CD4-positive, alpha-beta T cell treated with Interferon alpha-2 for 1 hour (primary cell): ENCODE results near the gene RARG.

ENCODE experiments used
- DNase-seq, 2 donors: peaks; one replicate each; pipeline ENCODE4 v3.0.0-alpha.2; 2020 to 2022

The RARG gene

GRCh38 chr12:53231921-53232645 is at the start of gene RARG:
TSS of gene RARG (minus strand) at chr12:53232209. CDS start at chr12:53227545, 4,664 bp downstream.
- DNase-seq, result peak; percentile 49 to 78

- no peak for DNase-seq
These were observed 48.0 kb upstream of the RARG start for GRCh38 chr12:53279888-53280498.

GRCh38 chr12:53279283-53279869 is 47.4 kb upstream of the RARG start:
- DNase-seq, result no peak

GRCh38 chr12:53277981-53278380 is 46.0 kb upstream of the RARG start:
- DNase-seq, result no peak

GRCh38 chr12:53276511-53276910 is 44.5 kb upstream of the RARG start:
- DNase-seq, result no peak

- no peak for DNase-seq
These were observed 42.4 kb upstream of the RARG start for GRCh38 chr12:53274445-53274844.

- DNase-seq, result no peak
These were observed 36.9 kb upstream of the RARG start for GRCh38 chr12:53268630-53269562.

- peak; percentile 83 to 86 for DNase-seq
These were observed 36.1 kb upstream of the RARG start, which contains the start of gene ESPL1 for GRCh38 chr12:53267999-53268629. TSS of gene ESPL1 (plus strand) at chr12:53268299. CDS start at chr12:53268767, 468 bp downstream.

GRCh38 chr12:53267306-53267998 is 35.4 kb upstream of the RARG start:
- DNase-seq, result peak in 1 of 2 donors; percentile 42

- DNase-seq, result no peak
These were observed 33.8 kb upstream of the RARG start for GRCh38 chr12:53265783-53266182.

GRCh38 chr12:53259891-53260290 is 27.9 kb upstream of the RARG start:
- DNase-seq, result no peak

- no peak for DNase-seq
These were observed 26.8 kb upstream of the RARG start for GRCh38 chr12:53258541-53259539.

- no peak for DNase-seq
These were observed 24.0 kb upstream of the RARG start for GRCh38 chr12:53255996-53256395.

GRCh38 chr12:53254816-53255545 is 23.0 kb upstream of the RARG start:
- DNase-seq, result no peak

GRCh38 chr12:53253298-53253697 is 21.3 kb upstream of the RARG start:
- DNase-seq, result no peak

- DNase-seq, result no peak
These were observed 20.4 kb upstream of the RARG start for GRCh38 chr12:53252349-53252916.

GRCh38 chr12:53251477-53252348 is 19.7 kb upstream of the RARG start:
- peak; percentile 62 to 76 for DNase-seq

- no peak for DNase-seq
These were observed 13.3 kb upstream of the RARG start for GRCh38 chr12:53245286-53245685.
